Activated naive CD4-positive, alpha-beta T cell treated with anti-CD3 and anti-CD28 coated beads, Interleukin-2, amount 50 U/mL, for 72 hours (primary cell): Measurements from ENCODE around the gene EHF. TPM values are rescaled to one million over a fixed set of nuclear protein-coding genes. Genes with fewer than 3 reads are reported as not detected.
"Not testable (repeated sequence)": the region's sequence is repeated elsewhere in the genome, so short reads cannot be mapped to it uniquely, and the experiment has no call there.

Source experiments
- ATAC-seq, 2 donors: fragments of 150-1000 bp; cut with Tn5 transposase; 2 replicates each; pipeline ENCODE4 v1.10.0; 2021; ENCODE audit warnings: mild to moderate bottlenecking in 2 of 2, moderate library complexity in 2 of 2
- DNase-seq, 2 donors: peaks; one replicate each; pipeline ENCODE4 v3.0.0; 2021 to 2022; ENCODE audit warnings: low spot score in 2 of 2
- H3K27ac Mint-ChIP-seq, 2 donors: one replicate each; pipeline ENCODE4 v1.8.0; 2022; ENCODE audit warnings: mild to moderate bottlenecking in 2 of 2, mixed read lengths in 2 of 2
- H3K36me3 Mint-ChIP-seq, 2 donors: one replicate each; pipeline ENCODE4 v1.8.0; 2022; ENCODE audit warnings: mixed read lengths in 2 of 2
- H3K9me3 Mint-ChIP-seq, 2 donors: one replicate each; pipeline ENCODE4 v1.8.0; 2022; ENCODE audit warnings: mixed read lengths in 2 of 2
- total RNA-seq, 2 donors: library from RNA; stranded (reverse); gene quantifications; one replicate each; pipeline ENCODE4 v1.2.3, GENCODE V29; 2022

EHF gene
- total RNA-seq, result not detected

GRCh38 chr11:34620820-34621792 lies at the start of gene EHF:
EHF (plus strand) TSS chr11:34621093; CDS start chr11:34642631, 21,538 bp downstream.
- no peak for ATAC-seq
- Mint-ChIP-seq H3K36me3 (no peaks in the 10 kb centered on the region), H3K27ac (no peak within 1 kb of the TSS), H3K9me3 (no peaks in the 10 kb centered on the region)
- DNase-seq, result no peak

GRCh38 chr11:34573537-34573936 lies 47.4 kb upstream of the EHF start:
- H3K27ac Mint-ChIP-seq, result no peak overlapping the region
- DNase-seq (no peak), ATAC-seq (no peak)
- H3K9me3 Mint-ChIP-seq, result no peaks in the 10 kb centered on the region
- no peaks in the 10 kb centered on the region for H3K36me3 Mint-ChIP-seq

- no peak overlapping the region for H3K27ac Mint-ChIP-seq
- no peaks in the 10 kb centered on the region for H3K36me3 Mint-ChIP-seq
- no peak for DNase-seq
- ATAC-seq, result no peak
- no peaks in the 10 kb centered on the region for H3K9me3 Mint-ChIP-seq
Observed at GRCh38 chr11:34575261-34575660, 45.6 kb upstream of the EHF start.

GRCh38 chr11:34575671-34576070 lies 45.2 kb upstream of the EHF start:
- Mint-ChIP-seq H3K9me3 (no peaks in the 10 kb centered on the region), H3K36me3 (no peaks in the 10 kb centered on the region), H3K27ac (no peak overlapping the region)
- ATAC-seq (no peak), DNase-seq (no peak)

- Mint-ChIP-seq H3K27ac (no peak overlapping the region), H3K36me3 (no peaks in the 10 kb centered on the region)
Observed at GRCh38 chr11:34576331-34576730, 44.6 kb upstream of the EHF start.

GRCh38 chr11:34583818-34584217 lies 37.1 kb upstream of the EHF start:
- Mint-ChIP-seq H3K36me3 (no peaks in the 10 kb centered on the region), H3K27ac (no peak overlapping the region), H3K9me3 (no peaks in the 10 kb centered on the region)
- ATAC-seq (no peak), DNase-seq (no peak)

More at GRCh38 chr11:34576331-34576730, 44.6 kb upstream of the EHF start:
- ATAC-seq (no peak), DNase-seq (no peak)
- H3K9me3 Mint-ChIP-seq, result no peaks in the 10 kb centered on the region

- no peak for DNase-seq
- Mint-ChIP-seq H3K27ac (no peak overlapping the region), H3K36me3 (no peaks in the 10 kb centered on the region), H3K9me3 (no peaks in the 10 kb centered on the region)
- ATAC-seq, result no peak
Observed at GRCh38 chr11:34585304-34585734, 35.6 kb upstream of the EHF start.

GRCh38 chr11:34585735-34586487 lies 35.0 kb upstream of the EHF start:
- Mint-ChIP-seq H3K36me3 (no peaks in the 10 kb centered on the region), H3K9me3 (no peaks in the 10 kb centered on the region), H3K27ac (no peak overlapping the region)
- ATAC-seq (no peak), DNase-seq (no peak)

GRCh38 chr11:34586488-34587281 lies 34.2 kb upstream of the EHF start:
- DNase-seq (no peak), ATAC-seq (no peak)
- H3K9me3 Mint-ChIP-seq, result no peaks in the 10 kb centered on the region
- H3K27ac Mint-ChIP-seq, result no peak overlapping the region
- H3K36me3 Mint-ChIP-seq, result no peaks in the 10 kb centered on the region

- DNase-seq (no peak), ATAC-seq (no peak)
- Mint-ChIP-seq H3K36me3 (no peaks in the 10 kb centered on the region), H3K9me3 (no peaks in the 10 kb centered on the region), H3K27ac (no peak overlapping the region)
Observed at GRCh38 chr11:34587282-34587677, 33.6 kb upstream of the EHF start.

GRCh38 chr11:34588023-34588422 lies 32.9 kb upstream of the EHF start:
- Mint-ChIP-seq H3K36me3 (peaks cover 0 to 1% of the 10 kb centered on the region in 2 donors), H3K27ac (no peak overlapping the region), H3K9me3 (peaks cover 0 to 2% of the 10 kb centered on the region in 2 donors)
- ATAC-seq, result no peak
- no peak for DNase-seq

- H3K27ac Mint-ChIP-seq, result no peak overlapping the region
- H3K9me3 Mint-ChIP-seq, result peaks cover 1 to 9% of the 10 kb centered on the region in 2 donors
- H3K36me3 Mint-ChIP-seq, result peaks cover 0 to 8% of the 10 kb centered on the region in 2 donors
- DNase-seq (no peak), ATAC-seq (no peak)
Observed at GRCh38 chr11:34588701-34589100, 32.2 kb upstream of the EHF start.

GRCh38 chr11:34589177-34589576 lies 31.7 kb upstream of the EHF start:
- peaks cover 5 to 13% of the 10 kb centered on the region in 2 donors for H3K9me3 Mint-ChIP-seq
- ATAC-seq, H3K27ac Mint-ChIP-seq, DNase-seq: not testable (repeated sequence)
- H3K36me3 Mint-ChIP-seq, result peaks cover 0 to 13% of the 10 kb centered on the region in 2 donors

GRCh38 chr11:34593085-34593484 lies 27.8 kb upstream of the EHF start:
- H3K9me3 Mint-ChIP-seq, result peaks cover 5 to 20% of the 10 kb centered on the region in 2 donors
- H3K27ac Mint-ChIP-seq, result no peak overlapping the region
- peaks cover 4 to 14% of the 10 kb centered on the region in 2 donors for H3K36me3 Mint-ChIP-seq
- ATAC-seq (no peak), DNase-seq (no peak)

GRCh38 chr11:34594603-34595002 lies 26.3 kb upstream of the EHF start:
- H3K9me3 Mint-ChIP-seq, result peaks cover 5 to 20% of the 10 kb centered on the region in 2 donors
- no peak for ATAC-seq
- no peak overlapping the region for H3K27ac Mint-ChIP-seq
- no peak for DNase-seq
- H3K36me3 Mint-ChIP-seq, result peaks cover 4 to 14% of the 10 kb centered on the region in 2 donors

- no peak for DNase-seq
- Mint-ChIP-seq H3K27ac (no peak overlapping the region), H3K9me3 (peaks cover 5 to 20% of the 10 kb centered on the region in 2 donors), H3K36me3 (peaks cover 4 to 14% of the 10 kb centered on the region in 2 donors)
- ATAC-seq, result no peak
Observed at GRCh38 chr11:34595391-34595790, 25.5 kb upstream of the EHF start.
